DND-41 (cell line): ENCODE measurements around the gene CCBE1.

Experiments used
- ATAC-seq: fragments of 200-7000 bp; cut with Tn5 transposase; 3 replicates; pipeline ENCODE4 v1.9.1; 2021; ENCODE audit warnings: low read depth; ENCODE audit not compliant: insufficient read depth
- DNase-seq: peaks from one replicate; pipeline ENCODE4 v3.0.0-alpha.2; 2020
- H2AFZ ChIP-seq: 2 replicates; pipeline ENCODE4 v1.6.0; 2012; ENCODE audit warnings: low read depth, low read length
- H3K27ac ChIP-seq: 2 replicates; pipeline ENCODE4 v1.5.1; 2012; ENCODE audit warnings: low read length, inconsistent platforms
- H3K27me3 ChIP-seq: fragments of 200-600 bp; sonication (generic); 2 replicates; pipeline ENCODE4 v1.6.0; 2012; ENCODE audit warnings: low read length, mild to moderate bottlenecking, inconsistent platforms; ENCODE audit not compliant: insufficient read depth, poor library complexity
- H3K36me3 ChIP-seq: 2 replicates; pipeline ENCODE4 v1.5.1; 2012; ENCODE audit warnings: low read length, inconsistent platforms; ENCODE audit not compliant: insufficient read depth
- H3K4me1 ChIP-seq: 2 replicates; pipeline ENCODE4 v1.5.1; 2012; ENCODE audit warnings: mild to moderate bottlenecking, low read length; ENCODE audit not compliant: insufficient read depth
- H3K4me2 ChIP-seq: 2 replicates; pipeline ENCODE4 v1.6.0; 2012; ENCODE audit warnings: mild to moderate bottlenecking, moderate library complexity, low read length, inconsistent platforms; ENCODE audit not compliant: insufficient read depth
- H3K4me3 ChIP-seq, 2 experiments: fragments of 200-600 bp in 1 of 2; shearing (Covaris generic) in 1 of 2; 2 replicates each; pipeline ENCODE4 v1.5.1; 2012 to 2016; ENCODE audit warnings: inconsistent platforms in 2 of 2, low read length in 2 of 2, mild to moderate bottlenecking in 2 of 2, low read depth in 1 of 2, moderate library complexity in 1 of 2
- H3K79me2 ChIP-seq: 2 replicates; pipeline ENCODE4 v1.6.0; 2012; ENCODE audit warnings: low read length, inconsistent platforms; ENCODE audit not compliant: insufficient read depth
- H3K9ac ChIP-seq: 2 replicates; pipeline ENCODE4 v1.6.0; 2012; ENCODE audit warnings: low read depth, mild to moderate bottlenecking, inconsistent platforms, low read length, moderate library complexity
- H3K9me3 ChIP-seq: 2 replicates; pipeline ENCODE4 v1.5.1; 2012; ENCODE audit warnings: low read length, moderate library complexity, mild to moderate bottlenecking, inconsistent platforms; ENCODE audit not compliant: insufficient read depth, severe bottlenecking
- H4K20me1 ChIP-seq: 2 replicates; pipeline ENCODE4 v1.6.0; 2012; ENCODE audit warnings: low read length; ENCODE audit not compliant: insufficient read depth
- EZH2 ChIP-seq: IDR thresholded peaks from 3 replicates; pipeline ENCODE4 v1.6.1; 2012; ENCODE audit warnings: borderline replicate concordance, low read depth, mild to moderate bottlenecking, moderate library complexity, low read length, inconsistent platforms; ENCODE audit not compliant: severe bottlenecking
- TF ChIP-seq, protein P1 (sequence below): IDR thresholded peaks from 2 replicates; pipeline ENCODE4 v1.5.1; 2012; ENCODE audit warnings: borderline replicate concordance, low read length, moderate library complexity, mild to moderate bottlenecking; ENCODE audit not compliant: poor library complexity, severe bottlenecking; ENCODE audit errors: extremely low read depth

CCBE1 gene

GRCh38 chr18:59570101-59570775 is 127.0 kb downstream of the CCBE1 start:
- no peak overlapping the region for H3K27ac ChIP-seq
- no peaks in the 10 kb centered on the region for H3K36me3 ChIP-seq
- H3K27me3 ChIP-seq = no peaks in the 10 kb centered on the region
- no peaks in the 10 kb centered on the region for H3K4me1 ChIP-seq
- no peak overlapping the region for H3K9ac ChIP-seq
- DNase-seq = no peak
- H3K4me2 ChIP-seq = no peak overlapping the region
- no peak for TF ChIP-seq EZH2
- TF ChIP-seq, protein P1, sequence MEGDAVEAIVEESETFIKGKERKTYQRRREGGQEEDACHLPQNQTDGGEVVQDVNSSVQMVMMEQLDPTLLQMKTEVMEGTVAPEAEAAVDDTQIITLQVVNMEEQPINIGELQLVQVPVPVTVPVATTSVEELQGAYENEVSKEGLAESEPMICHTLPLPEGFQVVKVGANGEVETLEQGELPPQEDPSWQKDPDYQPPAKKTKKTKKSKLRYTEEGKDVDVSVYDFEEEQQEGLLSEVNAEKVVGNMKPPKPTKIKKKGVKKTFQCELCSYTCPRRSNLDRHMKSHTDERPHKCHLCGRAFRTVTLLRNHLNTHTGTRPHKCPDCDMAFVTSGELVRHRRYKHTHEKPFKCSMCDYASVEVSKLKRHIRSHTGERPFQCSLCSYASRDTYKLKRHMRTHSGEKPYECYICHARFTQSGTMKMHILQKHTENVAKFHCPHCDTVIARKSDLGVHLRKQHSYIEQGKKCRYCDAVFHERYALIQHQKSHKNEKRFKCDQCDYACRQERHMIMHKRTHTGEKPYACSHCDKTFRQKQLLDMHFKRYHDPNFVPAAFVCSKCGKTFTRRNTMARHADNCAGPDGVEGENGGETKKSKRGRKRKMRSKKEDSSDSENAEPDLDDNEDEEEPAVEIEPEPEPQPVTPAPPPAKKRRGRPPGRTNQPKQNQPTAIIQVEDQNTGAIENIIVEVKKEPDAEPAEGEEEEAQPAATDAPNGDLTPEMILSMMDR = no peak
- no peak overlapping the region for H3K4me3 ChIP-seq
- no peak for ATAC-seq
- H2AFZ ChIP-seq = no peak overlapping the region
- H4K20me1 ChIP-seq = no peaks in the 10 kb centered on the region
- H3K9me3 ChIP-seq = no peaks in the 10 kb centered on the region
- no peaks in the 10 kb centered on the region for H3K79me2 ChIP-seq

DNA sequence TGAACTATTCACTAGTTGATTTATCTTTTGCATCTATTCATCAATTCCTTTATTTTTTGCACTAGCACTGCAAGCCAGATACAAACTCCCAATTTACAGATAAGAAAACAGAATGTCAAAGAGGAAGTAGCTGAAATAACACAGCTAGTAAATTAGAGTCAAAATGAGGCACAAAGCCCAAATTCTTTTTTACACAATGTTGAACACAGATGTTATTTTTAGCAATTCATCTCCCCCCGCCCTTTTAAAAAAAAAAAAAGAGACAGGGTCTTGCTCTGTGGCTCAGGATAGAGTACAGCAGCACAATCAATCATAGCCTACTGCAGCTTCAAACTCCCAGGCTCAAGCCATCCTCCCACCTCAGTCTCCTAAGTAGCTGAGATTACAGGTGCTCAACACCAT is 127.8 kb downstream of the CCBE1 start:
- Histone ChIP-seq H3K4me1 (no peaks in the 10 kb centered on the region), H3K4me3 (no peak overlapping the region), H3K36me3 (no peaks in the 10 kb centered on the region), H4K20me1 (no peaks in the 10 kb centered on the region), H3K9ac (no peak overlapping the region), H3K79me2 (no peaks in the 10 kb centered on the region), H3K4me2 (no peak overlapping the region), H2AFZ (no peak overlapping the region), H3K27ac (no peak overlapping the region), H3K9me3 (no peaks in the 10 kb centered on the region), H3K27me3 (no peaks in the 10 kb centered on the region)
- no peak for DNase-seq
- ATAC-seq = no peak
- TF ChIP-seq, protein P1 = no peak
- TF ChIP-seq EZH2 = no peak

GRCh38 chr18:59567431-59567830 is 129.8 kb downstream of the CCBE1 start:
- H3K9me3 ChIP-seq = no peaks in the 10 kb centered on the region
- TF ChIP-seq, protein P1 = no peak
- no peak for TF ChIP-seq EZH2
- no peaks in the 10 kb centered on the region for H3K36me3 ChIP-seq
- no peak overlapping the region for H2AFZ ChIP-seq
- H4K20me1 ChIP-seq = no peaks in the 10 kb centered on the region
- no peak for DNase-seq
- ATAC-seq = no peak
- no peak overlapping the region for H3K9ac ChIP-seq
- no peak overlapping the region for H3K27ac ChIP-seq
- H3K27me3 ChIP-seq = no peaks in the 10 kb centered on the region
- no peak overlapping the region for H3K4me3 ChIP-seq
- no peaks in the 10 kb centered on the region for H3K4me1 ChIP-seq
- H3K4me2 ChIP-seq = no peak overlapping the region
- H3K79me2 ChIP-seq = no peaks in the 10 kb centered on the region

DNA sequence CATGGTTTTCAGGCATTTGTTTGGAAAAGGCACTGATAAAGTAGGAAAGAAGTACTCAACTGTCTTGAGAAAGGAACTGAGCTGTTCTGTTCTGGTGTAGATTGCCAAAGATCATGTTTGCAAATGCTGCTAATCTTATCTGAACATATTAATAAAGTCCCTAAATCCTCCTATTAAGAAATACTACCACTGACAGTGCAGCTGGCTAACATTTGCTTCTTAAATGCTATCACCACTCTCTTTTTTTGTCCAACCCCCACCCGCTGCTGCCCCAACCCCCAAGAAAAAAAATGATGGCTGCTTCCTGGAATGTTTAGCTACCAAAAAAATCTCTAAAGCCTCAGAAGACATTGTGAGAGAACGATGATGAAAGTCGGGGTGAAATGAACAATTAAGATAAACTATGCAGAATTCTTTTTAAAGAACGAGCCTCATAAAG is 130.7 kb downstream of the CCBE1 start:
- Histone ChIP-seq H3K27ac (no peak overlapping the region), H3K79me2 (no peaks in the 10 kb centered on the region), H2AFZ (no peak overlapping the region), H3K4me3 (no peak overlapping the region), H3K9me3 (no peaks in the 10 kb centered on the region), H3K4me2 (no peak overlapping the region), H3K27me3 (no peaks in the 10 kb centered on the region), H3K4me1 (no peaks in the 10 kb centered on the region), H4K20me1 (no peaks in the 10 kb centered on the region), H3K9ac (no peak overlapping the region), H3K36me3 (no peaks in the 10 kb centered on the region)
- ATAC-seq (no peak), DNase-seq (no peak)
- TF ChIP-seq, protein P1 = no peak
- no peak for TF ChIP-seq EZH2
